CD4-positive, alpha-beta T cell treated with Interleukin-6 at 100 ng/mL for 8 hours (primary cell): Measurements from ENCODE around the gene ARL4C.
A peak's percentile ranks its signal among the peaks of the same experiment; 100 is the strongest.

ENCODE experiments used
- DNase-seq: peaks from one replicate; pipeline ENCODE4 v3.0.0-alpha.2; 2020; ENCODE audit warnings: mixed read lengths, low spot score

ARL4C gene

GRCh38 chr2:234447189-234447588 lies 49.7 kb downstream of the ARL4C start:
- no peak for DNase-seq

GRCh38 chr2:234446404-234447076 lies 50.3 kb downstream of the ARL4C start:
- DNase-seq: peak; percentile 89

- peak; percentile 67 for DNase-seq
Measured at GRCh38 chr2:234444893-234445292, 52.0 kb downstream of the ARL4C start.

GRCh38 chr2:234444242-234444730 lies 52.6 kb downstream of the ARL4C start:
- DNase-seq: no peak
